Measurements from ENCODE around the gene ELAVL2.

- TF ChIP-seq POLR2A (IDR thresholded peaks at IDR 0.05): no peak
- no peak for TF ChIP-seq CTCF (IDR thresholded peaks at IDR 0.05)
These were observed 102.4 kb downstream of the ELAVL2 start for GRCh38 chr9:23723672-23724071.

All from Peyer's patch (tissue), 4 donors.